Daoy (cell line): ENCODE data around the gene SLC22A8. TPM values are rescaled to one million over a fixed set of nuclear protein-coding genes. Genes with fewer than 3 reads are reported as not detected.
A peak's percentile ranks its signal among the peaks of the same experiment; 100 is the strongest.
"Not testable (repeated sequence)": the region's sequence is repeated elsewhere in the genome, so short reads cannot be mapped to it uniquely, and the experiment has no call there.

Experiments used
- DNase-seq: peaks from one replicate; pipeline ENCODE4 v3.0.0-alpha.2; 2015; ENCODE audit warnings: low read depth
- total RNA-seq: library from RNA; depleted of rRNA; stranded (reverse); fragments of >200 nt; shearing (Covaris generic); gene quantifications from 2 replicates; pipeline ENCODE4 v1.2.3, GENCODE V29; 2014; rRNA removed

The SLC22A8 gene, protein sequence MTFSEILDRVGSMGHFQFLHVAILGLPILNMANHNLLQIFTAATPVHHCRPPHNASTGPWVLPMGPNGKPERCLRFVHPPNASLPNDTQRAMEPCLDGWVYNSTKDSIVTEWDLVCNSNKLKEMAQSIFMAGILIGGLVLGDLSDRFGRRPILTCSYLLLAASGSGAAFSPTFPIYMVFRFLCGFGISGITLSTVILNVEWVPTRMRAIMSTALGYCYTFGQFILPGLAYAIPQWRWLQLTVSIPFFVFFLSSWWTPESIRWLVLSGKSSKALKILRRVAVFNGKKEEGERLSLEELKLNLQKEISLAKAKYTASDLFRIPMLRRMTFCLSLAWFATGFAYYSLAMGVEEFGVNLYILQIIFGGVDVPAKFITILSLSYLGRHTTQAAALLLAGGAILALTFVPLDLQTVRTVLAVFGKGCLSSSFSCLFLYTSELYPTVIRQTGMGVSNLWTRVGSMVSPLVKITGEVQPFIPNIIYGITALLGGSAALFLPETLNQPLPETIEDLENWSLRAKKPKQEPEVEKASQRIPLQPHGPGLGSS
- total RNA-seq = not detected in 2 replicates

GRCh38 chr11:63015521-63016215 lies at the start of gene SLC22A8:
SLC22A8 (minus strand) TSS chr11:63015841; CDS start chr11:63014958, 883 bp downstream.
- no peak for DNase-seq

- not testable (repeated sequence) for DNase-seq
These were observed 30.6 kb upstream of the SLC22A8 start for GRCh38 chr11:63046203-63046602.

DNA sequence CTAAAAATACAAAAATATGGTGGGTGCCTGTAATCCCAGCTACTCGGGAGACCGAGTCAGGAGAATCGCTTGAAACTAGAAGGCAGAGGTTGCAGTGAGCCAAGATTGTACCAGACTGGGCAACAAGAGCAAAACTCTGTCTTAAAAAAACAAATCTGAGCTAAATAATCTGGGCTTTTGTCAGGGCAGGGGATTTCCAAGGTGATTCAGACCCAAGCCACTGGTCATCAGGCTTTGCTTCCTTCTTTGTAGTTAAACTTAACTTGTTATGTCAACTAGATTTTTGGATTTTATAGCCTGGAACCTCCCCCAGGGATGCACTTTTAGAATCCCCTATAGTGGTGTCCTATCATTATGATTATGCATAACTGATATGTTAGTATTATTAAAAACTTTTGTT lies 27.0 kb upstream of the SLC22A8 start:
- no peak for DNase-seq

DNA sequence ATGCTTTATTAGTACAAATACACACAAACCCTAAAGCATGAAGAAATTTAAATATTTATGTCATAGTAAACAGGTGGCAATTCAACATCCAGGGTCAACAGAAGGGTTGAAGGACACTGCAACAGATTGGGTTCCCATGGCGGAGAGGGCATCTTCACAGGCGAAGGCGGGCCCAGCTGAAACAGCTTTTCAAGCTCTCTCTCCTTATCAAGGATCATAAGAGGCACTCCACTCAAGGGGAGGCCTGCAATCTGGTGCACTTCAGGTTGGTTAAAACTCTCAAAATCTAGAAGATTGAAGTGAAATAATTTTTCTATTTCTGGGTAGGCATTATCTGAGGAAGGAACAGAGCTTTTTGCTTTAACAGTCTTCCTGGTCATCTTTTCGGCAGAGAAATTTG lies 16.8 kb upstream of the SLC22A8 start:
- DNase-seq = no peak

DNA sequence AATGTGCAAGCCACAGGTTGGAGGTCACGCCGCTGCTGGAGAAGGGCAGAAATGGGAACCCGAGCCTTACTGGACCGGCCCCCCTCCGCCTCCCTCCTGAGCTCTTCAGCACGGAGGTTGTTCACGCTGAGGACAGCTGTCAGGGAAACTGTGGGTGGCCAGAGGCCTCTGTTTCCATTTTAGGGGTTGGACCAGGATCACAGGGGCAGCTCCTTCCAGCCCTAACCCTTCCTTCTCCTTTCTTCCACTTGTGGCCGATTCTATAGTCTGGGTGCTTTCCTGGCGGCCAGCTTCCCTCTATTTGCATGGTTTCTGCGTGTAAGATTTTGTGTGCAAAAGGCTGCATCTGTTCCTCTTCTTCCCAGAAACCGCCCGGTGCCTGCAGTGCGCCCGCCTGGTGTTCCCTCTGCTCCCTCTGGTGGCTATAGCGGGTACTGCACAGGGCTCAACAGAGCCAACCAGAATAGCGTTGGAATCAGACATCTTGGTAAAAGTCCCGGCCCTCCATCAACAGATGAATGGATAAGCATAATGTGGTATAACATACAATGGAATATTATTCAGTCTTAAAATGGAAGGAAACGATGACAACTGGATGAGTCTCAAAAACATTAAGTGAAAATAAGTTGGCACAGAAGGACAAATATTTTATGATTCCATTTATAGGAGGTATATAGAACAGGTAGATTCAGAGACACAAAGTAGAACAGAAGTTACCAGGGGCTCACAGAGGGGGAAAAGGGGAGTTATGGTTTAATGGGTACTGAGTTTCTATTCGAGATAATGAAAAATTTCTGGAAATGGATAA lies 8.4 kb upstream of the SLC22A8 start:
- peak; percentile 71 for DNase-seq

- no peak for DNase-seq
These were observed 7.7 kb upstream of the SLC22A8 start for GRCh38 chr11:63023222-63023814.

- DNase-seq = no peak
These were observed 6.8 kb upstream of the SLC22A8 start for GRCh38 chr11:63022441-63022840.

DNA sequence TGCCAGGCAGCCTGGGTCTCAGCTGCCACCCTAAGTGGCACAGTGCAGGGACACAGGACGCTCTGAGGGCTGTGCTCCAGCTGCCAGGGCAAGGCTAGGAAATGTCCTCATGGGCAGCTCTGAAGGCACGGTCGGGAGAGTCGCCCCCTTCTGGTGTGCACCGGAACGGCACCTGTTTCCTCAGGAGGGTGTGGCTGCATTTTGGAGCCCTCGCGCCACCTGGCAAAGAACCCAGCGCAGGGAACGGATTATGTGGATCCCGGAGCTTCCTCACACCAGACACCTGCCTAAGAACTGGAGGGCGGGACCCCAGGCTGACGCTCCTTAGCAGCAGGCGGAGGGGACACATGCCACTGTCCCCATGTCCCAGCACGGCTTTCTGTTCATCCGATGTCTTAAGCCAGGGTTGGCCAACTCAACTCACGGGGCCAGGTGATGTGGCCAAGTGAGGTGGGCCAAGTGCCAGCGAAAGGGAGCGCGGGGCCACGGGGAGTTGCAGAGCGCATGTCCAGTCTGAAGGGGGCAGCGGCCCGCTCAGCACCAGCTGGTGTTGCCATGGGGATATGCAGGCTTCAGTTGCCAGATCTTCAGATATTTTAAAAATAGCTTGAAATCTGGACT lies 5.1 kb upstream of the SLC22A8 start:
- peak; percentile 57 for DNase-seq

DNA sequence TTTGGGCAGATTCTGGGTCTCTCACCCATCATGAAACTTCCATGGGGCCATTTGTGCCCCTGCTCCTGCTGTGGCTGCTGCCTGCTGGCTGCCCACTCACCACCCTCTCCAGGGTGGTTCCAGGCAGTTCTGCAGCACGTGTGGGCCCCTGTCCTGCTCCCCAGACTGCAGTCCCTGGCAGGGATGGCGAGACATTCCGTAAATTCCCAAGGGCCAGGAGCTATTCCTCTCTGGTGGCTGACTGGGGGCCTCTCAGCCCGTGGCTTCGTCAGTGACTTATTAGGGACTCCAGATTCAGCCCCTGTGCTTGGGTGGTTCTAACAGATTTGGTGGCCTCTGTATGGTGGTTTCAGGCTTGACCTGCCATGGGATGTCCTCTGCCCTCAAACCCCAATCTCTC lies 3.9 kb upstream of the SLC22A8 start:
- DNase-seq = no peak

DNA sequence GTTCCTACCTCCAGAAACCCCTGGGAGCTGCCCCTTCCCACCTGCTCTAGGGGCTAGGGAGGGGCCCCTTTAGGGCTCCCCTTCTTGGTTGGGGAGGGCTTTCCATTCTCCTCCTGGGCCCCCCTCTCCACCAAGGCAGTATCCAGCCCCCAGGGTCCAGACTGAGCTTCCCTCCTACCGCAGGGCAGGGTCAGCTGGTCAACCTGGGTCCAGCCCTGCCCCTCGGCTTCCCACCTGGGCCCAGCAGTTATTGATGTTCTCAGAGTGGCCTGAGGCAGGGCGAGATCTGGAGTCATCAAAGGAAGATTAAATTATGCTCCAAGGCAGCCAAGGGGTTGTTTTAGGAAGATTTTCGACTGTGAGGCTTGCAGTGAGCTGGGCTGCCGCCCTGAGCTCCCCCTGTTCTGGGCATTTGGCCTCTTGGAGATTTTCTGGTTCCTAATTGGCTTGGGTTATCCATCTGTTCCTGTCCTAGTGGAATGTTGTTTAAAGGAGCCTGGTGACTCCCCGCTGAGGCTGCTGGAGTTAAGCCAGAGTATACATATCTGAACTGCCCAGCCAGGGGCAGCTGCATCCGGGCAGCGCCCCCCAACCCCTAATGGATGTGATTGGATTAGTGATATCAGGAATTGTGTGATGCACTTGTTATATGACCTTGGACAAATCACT lies 1.8 kb upstream of the SLC22A8 start:
- DNase-seq = peak; percentile 37

- DNase-seq = no peak
These were observed 1.1 kb downstream of the SLC22A8 start for GRCh38 chr11:63014408-63015055.

DNA sequence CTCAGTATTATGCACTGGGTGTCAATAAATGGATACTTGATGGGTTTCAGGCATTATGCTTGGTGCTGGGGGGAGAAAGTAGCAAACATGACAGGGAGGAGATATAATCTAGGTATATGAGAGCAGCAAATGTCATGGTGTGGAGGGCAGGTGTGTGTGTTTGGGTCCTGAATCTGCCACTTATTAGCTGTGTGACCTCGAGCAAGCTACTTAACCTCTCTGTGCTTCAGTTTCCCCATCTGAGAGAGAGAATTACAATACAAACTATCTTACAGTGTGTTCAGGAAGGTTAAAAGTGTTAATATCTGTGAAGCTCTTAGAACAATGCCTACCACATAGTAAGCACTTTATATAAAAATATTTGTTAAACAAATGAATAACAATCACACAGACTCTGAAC lies 2.8 kb downstream of the SLC22A8 start:
- DNase-seq = no peak

DNA sequence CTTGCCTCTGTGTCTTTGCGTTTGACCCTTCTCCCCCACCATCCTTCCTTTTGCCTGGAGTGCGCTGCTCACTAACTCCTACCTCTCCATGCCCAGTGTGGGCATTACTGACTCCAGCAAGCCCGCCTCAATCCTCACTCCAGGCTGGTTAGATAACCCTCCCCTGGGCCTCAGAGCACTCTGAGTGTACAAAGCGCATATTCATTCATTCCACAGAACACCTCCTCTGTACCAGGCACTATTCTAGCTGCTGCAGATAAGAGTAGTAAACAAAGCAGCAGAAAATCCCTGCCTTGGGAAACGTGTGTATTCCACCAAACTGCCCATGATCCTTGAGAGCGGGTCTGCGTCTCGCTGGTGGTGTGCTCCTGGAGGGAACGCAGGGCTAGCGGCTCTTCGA lies 3.2 kb downstream of the SLC22A8 start:
- DNase-seq = no peak

GRCh38 chr11:63010934-63011439 lies 4.7 kb downstream of the SLC22A8 start:
- no peak for DNase-seq

GRCh38 chr11:63007920-63008319 lies 7.7 kb downstream of the SLC22A8 start:
- DNase-seq = no peak

- no peak for DNase-seq
These were observed 14.2 kb downstream of the SLC22A8 start for GRCh38 chr11:63001456-63001855.

DNA sequence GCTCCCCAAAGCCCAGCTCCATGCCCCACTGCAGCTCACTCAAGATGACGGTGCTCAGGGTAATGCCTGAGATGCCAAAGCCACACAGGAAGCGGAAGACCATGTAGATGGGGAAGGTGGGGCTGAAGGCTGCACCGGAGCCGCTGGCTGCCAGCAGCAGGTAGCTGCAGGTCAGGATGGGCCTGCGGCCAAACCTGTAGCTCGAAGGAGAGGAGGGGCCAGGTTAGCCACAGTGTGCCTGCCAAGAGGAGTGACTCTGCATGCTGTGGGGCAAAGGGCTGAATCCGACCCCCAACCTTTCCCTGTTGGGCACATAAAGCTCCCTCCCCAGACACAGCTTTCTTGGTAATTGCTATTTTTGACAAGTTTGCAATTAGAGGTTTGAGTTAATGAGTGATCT lies 16.0 kb downstream of the SLC22A8 start:
- no peak for DNase-seq

DNA sequence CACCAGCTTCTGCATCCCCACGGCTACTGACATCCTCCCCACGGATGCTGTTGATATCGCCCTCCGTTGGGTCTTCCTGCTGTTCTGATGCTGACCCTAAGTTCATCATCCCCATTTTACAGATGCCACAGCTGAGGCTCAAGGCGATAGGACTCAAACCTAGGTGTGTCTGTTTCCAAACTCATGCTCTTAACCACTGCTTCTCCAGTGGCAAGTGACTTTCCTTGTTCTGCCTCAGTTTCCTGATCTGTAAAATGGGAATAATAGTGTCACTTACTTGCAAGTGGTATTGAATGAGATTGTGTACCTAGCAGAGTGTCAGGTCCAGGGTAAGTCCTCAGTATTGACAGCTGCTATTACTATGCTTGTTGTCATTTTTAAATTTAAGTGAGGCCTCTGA lies 16.5 kb downstream of the SLC22A8 start:
- no peak for DNase-seq

DNA sequence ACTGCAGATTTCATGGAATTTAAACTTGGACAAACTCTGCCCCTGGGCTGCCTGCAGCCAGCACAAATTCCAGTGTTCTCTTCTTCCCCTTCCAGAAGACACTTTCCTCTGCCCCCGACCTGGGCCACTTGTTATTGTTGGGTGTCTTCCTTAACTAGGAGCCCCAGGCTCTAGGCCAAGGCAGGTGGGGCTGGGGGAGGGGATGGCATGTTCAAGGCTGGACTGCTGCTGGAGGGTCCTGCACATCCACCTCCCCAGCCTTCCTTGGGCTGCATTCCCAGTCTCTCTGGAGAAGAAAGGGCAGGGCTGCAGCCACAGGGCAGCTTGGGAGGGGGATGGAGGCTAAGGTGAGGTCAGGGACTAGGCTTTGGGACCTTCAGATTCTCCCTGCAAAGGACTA lies 19.4 kb downstream of the SLC22A8 start:
- no peak for DNase-seq

DNA sequence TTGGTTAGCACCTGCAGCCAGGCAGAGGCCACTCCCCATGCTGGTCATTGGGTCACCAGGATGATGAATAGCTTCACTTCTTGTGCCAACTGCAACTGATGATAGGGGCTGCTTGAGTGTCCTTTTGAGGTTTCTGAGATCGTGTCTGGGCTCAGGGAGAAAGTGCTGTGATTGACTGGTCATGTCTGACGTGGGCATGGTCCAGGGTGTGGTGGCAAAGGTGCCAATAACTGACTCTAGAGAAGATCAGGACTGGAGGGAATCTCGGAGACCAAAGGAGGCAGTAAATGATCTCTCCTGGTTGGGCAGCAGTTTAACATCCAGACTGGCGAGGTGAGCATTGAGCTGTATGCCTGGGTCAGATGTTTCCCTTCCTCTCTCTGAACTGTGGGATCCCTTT lies 20.9 kb downstream of the SLC22A8 start:
- no peak for DNase-seq
